H1 (cell line): Measurements from ENCODE around the gene TIGD1. TPM values are rescaled to one million over a fixed set of nuclear protein-coding genes. Genes with fewer than 3 reads are reported as not detected.

Experiments
- BACH1 ChIP-seq: IDR thresholded peaks from 2 replicates; pipeline ENCODE4 v1.6.1; 2012; ENCODE audit warnings: low read length, improper control_type of control experiment
- HDAC2 ChIP-seq, 2 experiments: fragments of 300-600 bp in 1 of 2; sonication (generic) in 1 of 2; IDR thresholded peaks; 2 replicates each; pipeline ENCODE4 v1.6.1; 2011 to 2012; ENCODE audit warnings: low read depth in 2 of 2, low read length in 2 of 2, mild to moderate bottlenecking in 2 of 2, moderate library complexity in 2 of 2, borderline replicate concordance in 1 of 2, inconsistent platforms in 1 of 2
- SIRT6 ChIP-seq: IDR thresholded peaks from one replicate; pipeline ENCODE4 v1.7.1; 2012; ENCODE audit warnings: low read length, inconsistent platforms
- SUZ12 ChIP-seq: fragments of 200-600 bp; sonication (generic); IDR thresholded peaks from 2 replicates; pipeline ENCODE4 v1.6.1; 2012; ENCODE audit warnings: mild to moderate bottlenecking, inconsistent platforms, low read length, moderate library complexity, mixed read lengths
- TEAD4 ChIP-seq: IDR thresholded peaks from 2 replicates; pipeline ENCODE4 v1.6.1; 2012; ENCODE audit warnings: low read depth, low read length, inconsistent platforms, mixed read lengths
- polyA plus RNA-seq, 7 experiments: library from polyadenylated mRNA; depleted of rRNA in 3 of 7; stranded (reverse) in 5 of 7; unstranded in 2 of 7; fragments of >200 nt in 5 of 7; fragments of 200-250 nt in 2 of 7; gene quantifications; 1 replicate in 5 of 7; 2 replicates in 1 of 7; 4 replicates in 1 of 7; pipeline versions ENCODE4 v1.2.1 to v1.2.3, GENCODE V29; 2011 to 2013; ENCODE audit warnings: missing spikeins in 2 of 7, mixed read lengths in 2 of 7
- total RNA-seq: library from RNA; stranded (reverse); fragmentation: NEBNext Ultra II Directional; extraction: Animal tissue kit (Norgen Biotek cat#: 25700); gene quantifications from 2 replicates; pipeline ENCODE4 v1.2.1, GENCODE V29; 2021
- TF ChIP-seq, protein P1 (sequence below): fragments of 300-600 bp; sonication (generic); IDR thresholded peaks from 2 replicates; pipeline ENCODE4 v1.7.1; 2012; ENCODE audit warnings: low read length, moderate library complexity, mild to moderate bottlenecking, inconsistent platforms; ENCODE audit not compliant: insufficient replicate concordance
- TF ChIP-seq, protein P2 (sequence below): IDR thresholded peaks from 2 replicates; pipeline ENCODE4 v1.6.1; 2012; ENCODE audit warnings: inconsistent platforms

The TIGD1 gene
- total and polyA plus RNA-seq, 2 of the 8 experiments (the other 6 are each of a cell fraction or from before 2014, with no cell fraction given), result 4.7 to 8.3 TPM

DNA sequence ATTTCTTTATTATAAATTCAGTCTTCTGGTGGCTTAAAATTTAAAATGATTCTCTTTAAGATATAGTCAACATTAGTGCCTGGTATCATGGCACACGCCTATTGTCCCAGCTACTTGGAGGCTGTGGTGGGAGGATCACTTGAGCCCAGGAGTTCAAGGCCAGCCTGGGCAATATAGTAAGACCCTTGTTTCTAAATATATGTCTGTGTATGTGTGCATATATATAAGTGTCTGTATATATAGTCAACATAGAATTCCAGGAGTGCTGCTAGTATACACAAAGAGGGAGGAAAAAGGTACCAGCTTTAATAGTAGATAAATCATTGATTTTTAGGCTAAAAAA lies 25.0 kb upstream of the TIGD1 start (continued):
- TF ChIP-seq, protein P1, sequence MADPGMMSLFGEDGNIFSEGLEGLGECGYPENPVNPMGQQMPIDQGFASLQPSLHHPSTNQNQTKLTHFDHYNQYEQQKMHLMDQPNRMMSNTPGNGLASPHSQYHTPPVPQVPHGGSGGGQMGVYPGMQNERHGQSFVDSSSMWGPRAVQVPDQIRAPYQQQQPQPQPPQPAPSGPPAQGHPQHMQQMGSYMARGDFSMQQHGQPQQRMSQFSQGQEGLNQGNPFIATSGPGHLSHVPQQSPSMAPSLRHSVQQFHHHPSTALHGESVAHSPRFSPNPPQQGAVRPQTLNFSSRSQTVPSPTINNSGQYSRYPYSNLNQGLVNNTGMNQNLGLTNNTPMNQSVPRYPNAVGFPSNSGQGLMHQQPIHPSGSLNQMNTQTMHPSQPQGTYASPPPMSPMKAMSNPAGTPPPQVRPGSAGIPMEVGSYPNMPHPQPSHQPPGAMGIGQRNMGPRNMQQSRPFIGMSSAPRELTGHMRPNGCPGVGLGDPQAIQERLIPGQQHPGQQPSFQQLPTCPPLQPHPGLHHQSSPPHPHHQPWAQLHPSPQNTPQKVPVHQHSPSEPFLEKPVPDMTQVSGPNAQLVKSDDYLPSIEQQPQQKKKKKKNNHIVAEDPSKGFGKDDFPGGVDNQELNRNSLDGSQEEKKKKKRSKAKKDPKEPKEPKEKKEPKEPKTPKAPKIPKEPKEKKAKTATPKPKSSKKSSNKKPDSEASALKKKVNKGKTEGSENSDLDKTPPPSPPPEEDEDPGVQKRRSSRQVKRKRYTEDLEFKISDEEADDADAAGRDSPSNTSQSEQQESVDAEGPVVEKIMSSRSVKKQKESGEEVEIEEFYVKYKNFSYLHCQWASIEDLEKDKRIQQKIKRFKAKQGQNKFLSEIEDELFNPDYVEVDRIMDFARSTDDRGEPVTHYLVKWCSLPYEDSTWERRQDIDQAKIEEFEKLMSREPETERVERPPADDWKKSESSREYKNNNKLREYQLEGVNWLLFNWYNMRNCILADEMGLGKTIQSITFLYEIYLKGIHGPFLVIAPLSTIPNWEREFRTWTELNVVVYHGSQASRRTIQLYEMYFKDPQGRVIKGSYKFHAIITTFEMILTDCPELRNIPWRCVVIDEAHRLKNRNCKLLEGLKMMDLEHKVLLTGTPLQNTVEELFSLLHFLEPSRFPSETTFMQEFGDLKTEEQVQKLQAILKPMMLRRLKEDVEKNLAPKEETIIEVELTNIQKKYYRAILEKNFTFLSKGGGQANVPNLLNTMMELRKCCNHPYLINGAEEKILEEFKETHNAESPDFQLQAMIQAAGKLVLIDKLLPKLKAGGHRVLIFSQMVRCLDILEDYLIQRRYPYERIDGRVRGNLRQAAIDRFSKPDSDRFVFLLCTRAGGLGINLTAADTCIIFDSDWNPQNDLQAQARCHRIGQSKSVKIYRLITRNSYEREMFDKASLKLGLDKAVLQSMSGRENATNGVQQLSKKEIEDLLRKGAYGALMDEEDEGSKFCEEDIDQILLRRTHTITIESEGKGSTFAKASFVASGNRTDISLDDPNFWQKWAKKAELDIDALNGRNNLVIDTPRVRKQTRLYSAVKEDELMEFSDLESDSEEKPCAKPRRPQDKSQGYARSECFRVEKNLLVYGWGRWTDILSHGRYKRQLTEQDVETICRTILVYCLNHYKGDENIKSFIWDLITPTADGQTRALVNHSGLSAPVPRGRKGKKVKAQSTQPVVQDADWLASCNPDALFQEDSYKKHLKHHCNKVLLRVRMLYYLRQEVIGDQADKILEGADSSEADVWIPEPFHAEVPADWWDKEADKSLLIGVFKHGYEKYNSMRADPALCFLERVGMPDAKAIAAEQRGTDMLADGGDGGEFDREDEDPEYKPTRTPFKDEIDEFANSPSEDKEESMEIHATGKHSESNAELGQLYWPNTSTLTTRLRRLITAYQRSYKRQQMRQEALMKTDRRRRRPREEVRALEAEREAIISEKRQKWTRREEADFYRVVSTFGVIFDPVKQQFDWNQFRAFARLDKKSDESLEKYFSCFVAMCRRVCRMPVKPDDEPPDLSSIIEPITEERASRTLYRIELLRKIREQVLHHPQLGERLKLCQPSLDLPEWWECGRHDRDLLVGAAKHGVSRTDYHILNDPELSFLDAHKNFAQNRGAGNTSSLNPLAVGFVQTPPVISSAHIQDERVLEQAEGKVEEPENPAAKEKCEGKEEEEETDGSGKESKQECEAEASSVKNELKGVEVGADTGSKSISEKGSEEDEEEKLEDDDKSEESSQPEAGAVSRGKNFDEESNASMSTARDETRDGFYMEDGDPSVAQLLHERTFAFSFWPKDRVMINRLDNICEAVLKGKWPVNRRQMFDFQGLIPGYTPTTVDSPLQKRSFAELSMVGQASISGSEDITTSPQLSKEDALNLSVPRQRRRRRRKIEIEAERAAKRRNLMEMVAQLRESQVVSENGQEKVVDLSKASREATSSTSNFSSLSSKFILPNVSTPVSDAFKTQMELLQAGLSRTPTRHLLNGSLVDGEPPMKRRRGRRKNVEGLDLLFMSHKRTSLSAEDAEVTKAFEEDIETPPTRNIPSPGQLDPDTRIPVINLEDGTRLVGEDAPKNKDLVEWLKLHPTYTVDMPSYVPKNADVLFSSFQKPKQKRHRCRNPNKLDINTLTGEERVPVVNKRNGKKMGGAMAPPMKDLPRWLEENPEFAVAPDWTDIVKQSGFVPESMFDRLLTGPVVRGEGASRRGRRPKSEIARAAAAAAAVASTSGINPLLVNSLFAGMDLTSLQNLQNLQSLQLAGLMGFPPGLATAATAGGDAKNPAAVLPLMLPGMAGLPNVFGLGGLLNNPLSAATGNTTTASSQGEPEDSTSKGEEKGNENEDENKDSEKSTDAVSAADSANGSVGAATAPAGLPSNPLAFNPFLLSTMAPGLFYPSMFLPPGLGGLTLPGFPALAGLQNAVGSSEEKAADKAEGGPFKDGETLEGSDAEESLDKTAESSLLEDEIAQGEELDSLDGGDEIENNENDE, result no peak
- TF ChIP-seq BACH1 (no peak), SUZ12 (no peak), SIRT6 (no peak), TEAD4 (no peak), HDAC2 (IDR thresholded peaks at IDR 0.05; ENCODE audit: borderline replicate concordance in 1 of 2, low read depth in 2 of 2, low read length in 2 of 2) (no peak)
- TF ChIP-seq, protein P2, sequence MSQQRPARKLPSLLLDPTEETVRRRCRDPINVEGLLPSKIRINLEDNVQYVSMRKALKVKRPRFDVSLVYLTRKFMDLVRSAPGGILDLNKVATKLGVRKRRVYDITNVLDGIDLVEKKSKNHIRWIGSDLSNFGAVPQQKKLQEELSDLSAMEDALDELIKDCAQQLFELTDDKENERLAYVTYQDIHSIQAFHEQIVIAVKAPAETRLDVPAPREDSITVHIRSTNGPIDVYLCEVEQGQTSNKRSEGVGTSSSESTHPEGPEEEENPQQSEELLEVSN, result no peak
